Forelimb muscle (tissue), 1 donor: ENCODE measurements around the gene DDX51. TPM values are rescaled to one million over a fixed set of nuclear protein-coding genes. Genes with fewer than 3 reads are reported as not detected.
"Not testable (repeated sequence)": the region's sequence is repeated elsewhere in the genome, so short reads cannot be mapped to it uniquely, and the experiment has no call there.

ENCODE experiments used
- DNase-seq: peaks from one replicate; pipeline ENCODE4 v3.0.0-alpha.2; 2013; ENCODE audit warnings: low read depth
- polyA plus RNA-seq: library from polyadenylated mRNA; unstranded; fragments of 120-200 nt; gene quantifications from one replicate; pipeline ENCODE4 v1.2.1, GENCODE V29; 2013; ENCODE audit not compliant: insufficient read length

The DDX51 gene
- polyA plus RNA-seq, 1 donor = 12.9 TPM

DNA sequence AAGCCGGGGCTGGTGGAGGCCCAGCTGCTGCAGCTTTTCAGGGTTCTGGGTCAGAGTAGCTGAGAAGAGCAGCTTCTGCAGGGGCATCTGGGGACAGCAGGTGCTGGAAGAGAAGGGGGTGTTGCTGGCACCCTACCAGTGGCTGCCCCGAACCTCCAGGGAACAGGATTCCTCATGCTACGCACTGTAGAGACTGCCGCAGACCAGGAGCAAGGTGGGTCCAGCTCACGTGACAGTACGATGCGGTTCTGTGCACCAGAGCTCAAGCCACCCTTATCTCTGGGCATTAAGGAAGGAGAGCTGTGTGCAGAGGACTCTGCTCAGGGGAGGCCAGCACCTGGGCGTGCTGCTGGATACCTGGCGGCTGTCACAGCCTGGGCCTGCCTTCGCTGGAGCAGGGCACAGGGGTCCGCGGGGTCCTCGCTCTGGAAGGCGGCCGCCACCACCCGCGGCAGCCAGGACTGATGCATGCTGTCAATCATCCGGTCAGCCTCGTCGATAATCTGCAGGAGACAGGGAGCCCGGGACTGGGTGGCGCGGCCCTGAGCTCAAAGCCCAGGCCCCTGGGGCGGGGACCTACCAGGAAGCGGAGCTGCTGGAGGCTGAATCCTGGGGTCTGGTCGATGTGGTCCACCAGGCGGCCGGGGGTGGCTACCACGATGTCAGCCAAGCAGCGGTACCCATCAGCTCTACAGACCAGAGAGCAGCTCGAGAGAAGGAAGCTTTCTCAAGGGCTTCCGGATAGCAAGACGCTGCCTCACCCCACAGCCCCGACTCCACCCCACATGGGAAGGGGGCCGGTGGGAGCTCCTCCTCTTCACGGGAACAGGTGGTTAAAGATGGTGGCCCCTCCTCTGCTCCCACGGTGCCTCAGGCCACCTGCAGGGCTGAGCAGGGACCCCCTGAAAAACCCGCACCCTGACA, 2.9 kb downstream of the DDX51 start:
- no peak for DNase-seq

DNA sequence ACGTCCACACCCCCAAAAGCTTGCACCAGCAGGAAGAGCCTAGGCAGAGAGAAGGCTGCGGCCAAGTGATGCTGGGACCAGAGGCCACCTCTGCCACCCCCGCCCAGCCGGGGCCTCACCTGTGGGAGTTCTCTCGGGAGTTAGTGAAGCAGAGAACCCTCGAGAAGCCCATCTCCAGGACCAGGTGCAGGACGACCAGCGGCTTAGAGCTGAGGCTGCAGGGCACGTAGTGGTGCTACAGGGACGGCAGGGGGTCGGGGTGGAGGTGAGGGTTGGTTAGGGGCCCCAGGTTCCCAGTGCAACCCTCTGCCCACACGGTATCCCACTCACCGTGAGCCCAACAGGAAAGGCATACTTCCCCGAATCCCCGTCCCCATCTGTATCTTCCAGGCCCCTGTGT, 3.6 kb downstream of the DDX51 start:
- no peak for DNase-seq

DNA sequence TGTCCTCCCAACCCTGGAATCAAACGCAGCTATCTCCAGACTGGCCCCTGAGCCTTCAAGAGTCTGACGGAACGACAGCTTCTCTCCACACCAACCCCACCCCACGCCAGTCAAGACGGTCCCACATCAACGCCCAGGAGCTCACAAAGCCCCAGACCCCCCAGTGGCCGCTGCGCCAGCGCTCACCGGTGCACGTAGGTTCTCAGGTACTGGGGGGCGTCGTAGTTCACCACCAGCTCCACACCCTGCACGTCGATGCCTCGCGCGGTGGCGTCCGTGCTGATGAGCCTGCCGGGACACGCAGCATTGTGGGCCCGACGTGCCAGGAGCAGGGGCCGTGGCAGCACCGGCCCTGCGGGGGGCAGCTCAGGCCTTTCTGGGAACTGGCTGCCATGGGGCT, 4.2 kb downstream of the DDX51 start:
- DNase-seq = no peak

DNA sequence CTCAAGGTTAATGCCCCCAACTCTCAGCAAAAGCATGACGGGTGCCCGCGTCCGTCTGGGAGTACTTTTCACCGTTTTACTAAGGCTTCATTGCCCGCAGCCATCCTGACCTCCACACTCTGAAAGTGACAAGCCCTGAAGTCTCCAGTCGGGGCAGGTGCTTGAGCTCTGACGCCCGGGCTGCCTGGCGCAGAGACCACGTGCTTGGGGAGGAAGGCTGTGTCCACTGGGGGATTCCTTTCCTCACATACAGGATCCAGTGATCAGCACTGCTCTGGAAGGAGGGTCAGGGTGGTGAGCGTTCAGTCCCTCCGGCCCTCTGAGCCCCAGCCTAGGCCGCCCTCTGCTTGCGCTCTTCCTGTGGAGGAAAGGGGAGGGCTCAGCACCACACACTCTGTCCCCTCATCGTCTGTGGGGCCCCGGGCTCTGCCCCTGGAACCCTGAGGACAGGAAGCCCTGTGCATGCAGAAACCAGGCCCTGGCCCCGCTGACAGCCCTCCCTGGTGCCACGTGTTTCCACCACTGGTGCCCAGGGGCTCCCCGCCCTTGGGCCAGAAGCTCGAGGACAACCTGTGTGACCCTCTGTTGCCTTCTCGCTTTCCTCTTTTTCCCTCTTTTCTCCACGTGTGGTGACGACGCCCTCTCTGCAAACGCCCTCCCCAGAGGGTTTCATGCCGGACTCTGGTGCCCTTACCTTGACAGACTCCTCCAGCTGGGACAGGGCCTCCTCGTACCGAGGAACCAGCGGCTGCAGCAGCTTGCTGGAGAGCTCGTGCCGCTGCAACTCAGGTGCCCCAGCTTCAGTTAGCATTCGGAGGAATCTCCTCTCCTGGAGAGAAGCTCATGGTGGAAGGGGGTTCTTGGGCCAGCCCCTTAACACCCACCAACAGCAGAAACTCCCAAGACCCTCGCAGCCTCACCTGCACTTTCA, 4.9 kb downstream of the DDX51 start:
- DNase-seq = no peak

DNA sequence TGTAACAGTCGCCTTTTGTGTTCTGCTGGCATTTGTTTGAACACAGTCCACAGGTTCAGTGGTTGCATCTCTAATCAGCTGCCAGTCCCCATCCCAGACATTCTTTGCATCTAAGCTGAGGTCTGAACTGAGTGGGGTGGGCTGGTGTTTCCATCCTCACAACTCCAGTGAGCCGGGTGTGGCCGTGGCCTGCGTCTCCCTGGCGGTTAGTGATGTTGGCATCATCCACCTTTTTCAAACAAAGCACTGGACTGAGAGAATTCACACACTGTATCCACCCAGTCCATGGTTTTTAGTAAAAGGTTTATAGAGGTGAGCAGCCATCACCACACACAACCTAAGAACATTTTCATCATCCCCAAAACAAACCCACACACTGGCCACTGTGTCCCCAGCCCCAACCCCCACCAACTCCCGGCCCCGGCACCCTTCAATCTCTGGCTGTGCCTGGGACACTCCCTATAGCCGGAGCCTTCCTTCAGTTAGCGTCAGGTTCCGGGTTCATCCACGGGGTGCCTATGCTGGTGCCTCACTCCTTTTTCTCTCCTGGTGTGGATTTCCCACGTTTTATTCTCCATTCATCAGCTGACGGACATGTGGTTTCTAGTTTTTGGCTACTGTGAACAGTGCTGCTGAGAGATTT, 6.5 kb downstream of the DDX51 start:
- DNase-seq = no peak

DNA sequence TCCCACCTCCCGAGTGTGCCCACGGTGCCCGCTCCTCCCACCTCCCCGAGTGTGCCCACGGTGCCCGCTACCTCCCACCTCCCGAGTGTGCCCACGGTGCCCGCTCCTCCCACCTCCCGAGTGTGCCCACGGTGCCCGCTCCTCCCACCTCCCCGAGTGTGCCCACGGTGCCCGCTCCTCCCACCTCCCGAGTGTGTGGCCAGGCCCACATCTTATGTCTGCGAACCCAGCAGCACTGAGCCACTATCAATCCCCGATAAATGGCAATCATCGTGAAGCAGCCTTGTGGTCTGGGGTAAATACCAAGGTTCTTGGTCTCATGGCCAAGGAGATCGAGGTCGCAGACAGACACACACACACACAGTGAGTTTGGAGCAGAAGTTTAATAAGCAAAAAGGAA, 7.9 kb downstream of the DDX51 start:
- not testable (repeated sequence) for DNase-seq

DNA sequence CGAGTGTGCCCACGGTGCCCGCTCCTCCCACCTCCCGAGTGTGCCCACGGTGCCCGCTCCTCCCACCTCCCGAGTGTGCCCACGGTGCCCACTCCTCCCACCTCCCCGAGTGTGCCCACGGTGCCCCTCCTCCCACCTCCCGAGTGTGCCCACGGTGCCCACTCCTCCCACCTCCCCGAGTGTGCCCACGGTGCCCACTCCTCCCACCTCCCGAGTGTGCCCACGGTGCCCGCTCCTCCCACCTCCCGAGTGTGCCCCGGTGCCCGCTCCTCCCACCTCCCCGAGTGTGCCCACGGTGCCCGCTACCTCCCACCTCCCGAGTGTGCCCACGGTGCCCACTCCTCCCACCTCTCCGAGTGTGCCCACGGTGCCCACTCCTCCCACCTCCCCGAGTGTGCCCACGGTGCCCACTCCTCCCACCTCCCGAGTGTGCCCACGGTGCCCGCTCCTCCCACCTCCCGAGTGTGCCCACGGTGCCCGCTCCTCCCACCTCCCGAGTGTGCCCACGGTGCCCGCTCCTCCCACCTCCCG, 9.4 kb downstream of the DDX51 start:
- not testable (repeated sequence) for DNase-seq

DNA sequence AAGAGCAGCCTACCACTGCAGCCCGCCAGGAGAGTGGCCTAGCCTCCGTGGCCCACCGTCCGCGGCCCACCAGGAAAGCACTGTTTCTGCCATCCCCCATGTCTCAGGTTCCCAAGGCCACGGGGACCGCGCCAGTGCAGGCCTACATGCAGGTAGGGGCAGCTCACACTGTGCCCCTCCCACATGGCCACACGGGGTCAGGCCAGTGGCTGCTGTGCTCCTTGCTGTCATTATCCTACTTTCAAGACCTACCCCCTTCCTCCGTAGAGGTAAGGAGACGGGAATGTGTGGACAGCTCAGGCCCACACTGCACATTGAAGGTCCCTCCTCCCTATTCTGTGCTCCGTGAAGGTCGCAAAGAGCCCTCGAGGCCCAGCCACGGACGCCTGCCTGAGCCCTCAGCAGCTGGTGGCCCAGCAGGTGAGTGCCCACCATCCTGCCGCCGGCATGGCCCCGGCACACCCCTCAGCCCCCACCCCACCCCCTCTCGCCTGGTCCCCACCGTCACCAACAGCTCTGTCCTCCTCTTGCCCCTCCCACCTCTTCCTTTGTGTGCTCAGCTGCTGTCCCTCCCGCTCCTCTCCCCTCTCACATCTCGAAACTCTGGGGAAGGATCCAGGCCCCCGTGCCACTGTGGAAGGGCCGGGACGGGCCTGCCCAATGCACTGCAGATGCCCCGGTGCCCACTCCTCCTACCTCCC, 10.0 kb downstream of the DDX51 start:
- no peak for DNase-seq

DNA sequence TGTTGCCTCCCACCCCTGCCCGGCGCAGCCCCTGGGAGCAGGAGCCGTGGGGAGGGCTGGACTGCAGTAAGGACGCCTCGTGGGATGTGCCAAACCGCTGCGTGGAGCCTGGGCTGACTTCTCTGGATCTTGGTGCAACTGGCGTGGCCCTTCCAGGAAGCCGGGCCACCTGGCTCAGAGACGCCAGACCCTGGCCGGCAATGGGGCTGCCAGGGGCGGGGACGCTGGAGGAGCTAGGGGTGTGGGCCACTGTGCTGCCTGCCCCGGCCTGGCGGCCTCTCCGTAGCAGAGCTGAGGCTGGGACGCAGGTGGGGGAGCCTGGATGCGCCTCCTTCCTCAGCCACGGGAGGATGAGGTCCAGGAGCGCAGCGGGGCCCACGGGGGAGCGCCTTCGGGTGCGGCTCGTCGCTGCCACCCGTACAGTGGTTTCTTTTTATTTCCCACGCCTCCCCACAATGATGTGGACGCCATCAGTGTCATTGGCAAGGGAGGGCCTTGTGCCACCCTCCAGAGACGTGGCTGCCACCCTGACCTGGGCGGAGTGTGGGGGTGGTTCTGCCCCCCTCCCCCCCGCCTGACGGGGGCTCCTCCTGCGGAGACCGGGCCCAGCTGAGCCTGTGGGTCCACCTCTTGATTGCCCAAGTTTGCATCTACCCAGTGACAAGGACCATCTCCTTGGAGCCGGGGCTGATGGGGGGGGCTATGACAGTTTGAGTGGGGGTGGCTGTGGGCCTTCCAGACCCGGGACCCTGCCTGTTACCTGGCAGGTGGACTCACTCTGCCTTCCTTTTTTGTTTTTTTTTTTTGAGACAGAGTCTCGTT, 11.3 kb downstream of the DDX51 start:
- DNase-seq = no peak

DNA sequence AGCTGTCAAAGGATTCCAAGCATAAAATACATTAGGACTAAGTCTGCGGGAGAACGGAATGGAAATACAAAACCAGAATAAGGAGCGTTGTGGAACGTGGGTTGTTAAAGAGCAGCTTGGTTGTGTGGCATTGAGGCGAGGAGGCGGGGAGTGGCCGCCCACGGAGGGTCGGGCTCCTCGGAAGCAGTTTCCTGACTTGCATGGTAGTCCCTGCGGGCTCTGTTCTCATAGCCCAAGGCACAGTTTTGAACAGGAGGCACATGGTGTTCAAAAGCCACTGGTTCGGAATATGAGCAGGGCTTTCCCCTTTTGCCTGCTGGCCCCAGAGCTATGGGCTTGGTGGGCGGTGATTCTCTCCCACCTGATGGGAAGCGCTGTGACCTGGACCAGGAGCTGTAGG, 12.2 kb downstream of the DDX51 start:
- no peak for DNase-seq

DNA sequence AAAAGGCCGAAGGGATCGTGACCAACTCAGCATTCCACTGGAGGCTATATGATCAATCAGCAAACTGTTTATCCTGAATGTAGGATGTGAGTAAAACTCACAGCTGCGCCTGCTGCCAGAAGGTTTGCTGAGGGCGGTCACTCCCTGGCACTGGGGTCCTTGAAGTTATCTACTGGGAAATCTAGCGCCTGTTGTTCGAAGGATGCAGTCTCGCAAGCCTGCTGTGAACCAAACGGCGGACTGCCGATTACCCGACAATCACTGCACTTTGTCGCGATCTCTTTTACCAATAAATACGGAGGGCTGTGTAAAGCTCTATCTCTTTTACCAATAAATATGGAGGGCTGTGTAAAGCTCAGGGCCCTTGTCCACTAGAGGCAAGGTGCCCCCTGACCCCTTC, 12.9 kb downstream of the DDX51 start:
- DNase-seq = no peak

DNA sequence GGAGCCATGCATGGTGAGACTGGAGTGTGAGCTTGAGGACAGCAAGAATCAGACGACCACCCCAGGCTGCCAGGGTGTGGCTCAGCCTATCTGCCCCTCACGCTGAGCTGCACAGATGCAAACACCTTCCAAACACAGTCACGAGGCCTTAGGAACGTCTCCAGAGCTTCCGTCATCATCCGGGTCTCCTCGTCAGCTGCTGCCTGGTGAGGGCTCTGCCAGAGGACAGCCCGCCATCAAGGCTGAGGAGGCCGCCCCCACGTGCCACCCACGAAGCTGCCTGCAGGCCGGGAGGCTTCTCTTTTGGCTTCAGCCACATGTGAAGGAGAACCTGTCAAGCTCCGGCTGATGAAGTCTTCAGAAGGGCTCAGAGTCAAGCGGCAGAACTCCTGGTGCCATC, 13.4 kb downstream of the DDX51 start:
- DNase-seq = no peak

DNA sequence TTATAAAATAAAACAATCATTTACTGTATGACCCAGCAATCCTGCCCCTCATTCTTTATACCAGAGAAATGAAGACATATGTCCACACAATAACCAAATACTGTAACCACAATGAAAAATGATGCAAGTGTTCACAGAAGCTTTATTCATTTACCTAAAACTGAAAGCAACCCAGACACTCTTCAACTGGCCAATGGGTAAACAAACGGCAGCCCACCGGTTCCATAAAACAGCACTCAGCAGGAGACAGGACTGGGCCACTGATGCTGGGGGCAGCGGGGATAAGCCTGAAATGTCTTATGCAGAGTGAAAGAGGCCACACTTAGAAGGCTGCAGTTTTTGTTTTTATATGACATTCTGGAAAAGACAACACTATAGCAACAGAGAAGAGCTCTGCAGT, 15.1 kb downstream of the DDX51 start:
- DNase-seq = no peak

DNA sequence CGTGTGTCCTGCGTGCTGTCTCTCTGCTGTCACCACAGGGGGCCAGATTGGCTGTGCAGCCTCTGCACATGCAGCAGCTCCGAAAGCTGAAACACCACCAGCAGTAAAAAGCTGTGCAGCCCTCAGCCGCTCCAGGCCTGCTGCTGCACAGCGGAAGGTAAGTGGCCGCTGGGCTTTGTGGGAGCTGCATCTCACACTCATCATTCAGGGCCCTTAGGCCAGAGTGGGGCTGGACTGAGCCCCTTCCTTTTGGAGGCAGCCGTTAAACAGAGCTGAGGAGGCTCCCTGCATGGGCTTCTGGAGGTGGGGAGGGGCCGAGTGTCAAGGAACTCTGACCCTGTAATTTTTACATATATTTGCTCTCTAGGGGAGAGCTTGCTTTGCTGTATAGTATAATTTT, 17.1 kb downstream of the DDX51 start:
- no peak for DNase-seq

DNA sequence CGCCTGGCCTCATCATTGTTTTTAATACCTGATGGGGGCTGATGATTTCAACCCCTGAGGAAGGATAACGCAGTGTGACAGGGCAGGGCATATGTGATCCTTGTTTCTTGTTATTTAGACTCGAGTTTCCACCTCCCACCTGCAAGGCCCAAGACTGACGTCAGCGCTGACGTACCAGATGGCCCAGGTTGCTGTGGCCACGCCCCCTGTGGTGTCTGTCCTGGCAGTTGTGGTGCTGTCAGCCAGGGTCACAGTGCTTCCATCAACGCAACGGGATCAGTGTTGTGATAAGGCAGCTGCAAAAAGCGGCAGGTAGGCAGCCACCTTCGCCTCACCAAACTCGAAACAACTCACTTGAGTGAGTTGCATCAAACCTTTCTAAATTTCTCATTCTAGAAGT, 18.4 kb downstream of the DDX51 start:
- no peak for DNase-seq

DNA sequence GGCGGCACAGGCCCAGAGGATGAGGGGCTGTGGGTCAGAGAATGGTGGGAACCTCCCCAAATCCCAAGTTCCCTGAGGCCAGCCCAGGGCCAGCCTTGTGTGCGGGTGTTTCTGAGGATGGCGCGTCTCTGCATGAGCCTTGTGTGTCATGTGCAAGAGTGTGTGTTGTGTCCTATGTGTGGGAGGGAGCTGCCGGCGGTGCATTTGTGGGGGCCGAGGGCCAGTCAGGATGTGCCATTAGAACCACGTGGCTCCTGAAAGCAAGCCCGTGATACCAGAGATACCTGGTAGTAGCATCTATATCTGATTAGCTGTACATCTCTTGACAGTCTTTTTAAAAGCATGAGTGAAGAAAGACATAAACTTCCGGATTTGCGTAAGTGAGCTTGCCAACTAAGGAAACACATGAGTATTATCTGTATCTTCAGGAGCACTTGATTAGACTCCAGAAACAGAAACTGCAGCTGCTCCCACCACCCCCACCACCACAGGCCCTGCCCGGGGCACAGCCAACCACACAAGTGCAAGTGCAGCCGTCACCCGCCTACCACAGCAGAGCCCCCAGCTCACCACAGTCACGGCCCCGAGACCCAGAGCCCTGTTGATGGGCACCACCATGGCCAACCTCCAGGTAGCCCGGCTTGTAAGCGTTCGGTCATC, 19.2 kb downstream of the DDX51 start:
- no peak for DNase-seq

DNA sequence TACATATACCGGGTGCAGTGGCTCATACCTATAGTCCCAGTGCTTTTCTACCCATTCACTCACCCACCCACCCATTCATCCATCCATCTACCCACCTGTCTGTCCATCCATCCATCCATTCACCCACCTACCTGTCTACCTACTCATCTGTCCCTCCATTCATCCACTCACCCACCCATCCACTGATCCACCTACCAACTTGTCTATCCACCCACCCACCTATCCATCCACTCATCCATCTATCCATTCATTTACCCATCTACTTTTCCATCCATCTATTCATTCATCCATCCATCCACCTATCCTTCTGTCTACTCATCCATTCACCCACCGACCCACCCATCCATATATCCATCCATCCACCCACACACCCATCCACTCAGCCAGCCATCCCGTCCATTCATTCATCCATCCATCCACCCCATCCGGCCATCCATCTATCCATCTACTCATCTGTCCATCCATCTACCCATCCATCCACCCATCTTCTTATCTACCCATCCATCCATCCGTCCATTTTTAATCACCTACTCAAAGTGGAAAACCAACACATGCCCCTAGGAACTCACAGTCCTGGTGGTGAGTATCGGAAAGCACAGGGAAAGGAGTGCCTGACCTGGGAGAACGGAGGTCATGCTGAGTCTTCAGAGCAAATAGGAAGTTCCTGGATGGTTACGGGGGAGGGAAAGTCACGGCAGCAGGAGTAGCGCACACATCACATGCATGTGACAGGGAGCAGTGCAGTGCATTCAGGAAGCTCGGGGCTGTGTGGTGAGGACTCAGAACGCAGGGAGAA, 20.0 kb downstream of the DDX51 start:
- DNase-seq = no peak

DNA sequence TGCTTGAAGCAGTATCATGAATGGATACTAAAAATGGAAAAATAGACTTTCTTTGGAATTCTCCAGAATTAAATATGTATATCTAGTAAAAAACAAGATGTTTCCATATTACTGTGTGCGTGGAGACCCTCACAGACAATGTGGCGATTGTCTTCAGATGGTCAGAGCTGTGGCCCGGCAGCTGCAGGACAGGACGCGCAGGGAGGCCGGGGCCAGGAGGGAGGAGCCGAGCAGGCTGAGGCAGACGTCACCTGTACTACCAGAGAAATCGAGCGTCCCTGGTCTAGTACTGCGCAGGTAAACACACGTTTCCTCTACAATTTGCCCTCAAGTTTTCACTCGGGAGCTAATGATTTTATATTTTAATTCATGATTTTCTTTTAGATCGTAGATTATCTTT, 22.8 kb downstream of the DDX51 start:
- no peak for DNase-seq

DNA sequence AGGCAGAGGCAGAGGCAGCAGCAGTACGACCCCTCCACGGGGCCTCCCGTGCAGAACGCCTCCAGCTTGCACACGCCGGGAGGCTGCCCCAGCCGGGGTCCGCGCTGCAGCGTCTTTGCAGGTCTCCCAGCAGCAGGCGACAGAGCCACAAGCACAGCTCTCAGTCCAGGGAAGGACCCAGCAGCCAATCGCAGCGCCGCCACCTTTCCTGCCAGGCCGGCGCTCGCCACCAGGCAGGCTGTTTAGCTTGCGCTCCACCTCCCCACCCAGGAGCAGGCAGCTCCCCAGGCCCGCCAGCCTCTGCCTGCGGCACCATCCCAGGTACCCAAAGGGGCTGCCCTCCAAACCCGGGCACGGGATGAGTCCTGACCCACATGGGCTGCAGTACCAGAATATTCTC, 25.2 kb downstream of the DDX51 start:
- no peak for DNase-seq
